Measurements from ENCODE around the gene RPS6KB2. TPM values are rescaled to one million over a fixed set of nuclear protein-coding genes. Genes with fewer than 3 reads are reported as not detected.
"Not testable (repeated sequence)": the region's sequence is repeated elsewhere in the genome, so short reads cannot be mapped to it uniquely, and the experiment has no call there.

RPS6KB2 gene
- total RNA-seq, 1 donor from 2014 or later, result 13.1 TPM

DNA sequence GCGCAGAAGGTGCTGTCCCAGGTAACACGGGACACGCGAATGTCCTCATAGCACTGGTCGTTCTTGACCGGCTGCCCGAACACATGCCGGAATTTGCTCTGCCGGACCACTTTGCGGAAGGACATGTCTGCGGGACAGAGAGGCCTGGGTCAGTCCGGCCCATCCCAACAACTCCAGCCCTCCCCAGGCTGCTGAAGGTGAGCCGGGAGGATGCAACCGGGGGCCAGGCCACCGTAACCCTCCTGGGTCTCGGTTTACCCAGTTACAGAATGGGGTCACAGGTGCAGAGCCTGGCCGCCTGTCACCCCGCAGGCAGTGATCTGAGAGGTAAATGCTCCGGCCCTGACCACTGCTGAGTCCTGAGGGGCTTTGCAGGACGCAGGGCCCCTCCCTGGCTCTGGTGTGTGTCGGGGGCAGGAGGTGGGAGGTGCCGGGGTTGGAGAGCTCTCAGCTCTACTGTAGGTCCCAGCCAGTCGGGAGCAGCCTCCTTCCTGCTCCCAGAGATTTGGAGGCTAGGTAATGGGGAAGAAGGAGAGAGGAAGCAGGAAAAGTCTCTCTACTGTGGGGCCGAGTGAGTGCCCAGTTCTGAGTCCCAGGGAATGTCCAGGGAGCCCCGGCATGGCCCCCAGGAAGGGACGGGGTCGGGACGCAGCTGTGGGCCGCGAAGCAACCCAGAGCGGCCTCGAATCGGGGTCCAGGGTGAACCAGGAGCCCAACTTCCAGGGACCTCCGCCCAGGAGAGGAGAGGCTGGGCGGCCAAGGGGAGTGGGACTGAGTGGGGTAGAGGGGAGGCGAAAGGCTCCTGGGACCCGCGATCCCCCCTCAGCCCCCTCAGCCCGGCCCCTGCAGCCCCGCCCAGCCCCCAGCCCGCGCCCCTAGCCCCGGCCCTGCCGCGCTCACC, 14.5 kb downstream of the RPS6KB2 start:
- no peak for DNase-seq

DNA sequence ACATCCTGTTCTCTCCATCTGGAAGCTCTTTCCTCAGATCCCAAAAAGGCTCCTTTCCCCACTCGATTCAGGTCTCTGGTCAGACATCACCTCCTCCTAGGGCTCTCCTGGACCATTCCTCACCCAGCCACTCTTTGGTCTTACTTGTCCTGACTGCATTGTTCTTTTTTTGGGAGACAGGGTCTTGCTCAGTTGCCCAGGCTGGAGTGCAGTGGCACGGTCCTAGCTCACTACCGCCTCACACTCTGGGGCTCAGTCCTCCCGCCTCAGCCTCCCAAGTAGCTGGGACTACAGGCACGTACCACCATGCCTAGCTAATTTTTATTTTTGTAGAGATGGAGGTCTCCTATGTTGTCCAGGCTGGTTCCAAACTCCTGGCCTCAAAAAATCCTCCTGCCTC, 17.2 kb downstream of the RPS6KB2 start:
- DNase-seq, result no peak

DNA sequence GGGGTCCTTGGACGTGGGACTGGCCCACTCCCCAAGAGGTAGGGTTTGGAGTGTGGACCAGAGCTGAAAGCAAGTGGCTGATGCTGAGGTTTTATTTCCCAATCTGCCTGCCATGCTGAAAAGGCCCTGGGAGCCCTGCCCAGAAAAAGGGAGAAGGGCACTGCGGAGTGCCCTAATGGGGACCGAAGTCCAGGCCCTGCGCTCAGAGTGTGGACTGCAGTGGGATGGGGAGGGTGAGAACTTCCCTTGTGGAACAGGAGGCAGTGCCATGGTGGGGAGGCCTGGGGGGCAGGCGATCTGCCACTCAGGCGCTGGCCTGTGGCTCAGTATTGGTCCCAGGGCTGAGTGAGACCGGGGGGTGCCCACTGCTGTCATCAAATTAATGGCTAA, 19.9 kb downstream of the RPS6KB2 start:
- DNase-seq, result no peak

- DNase-seq, result no peak
Observed at GRCh38 chr11:67449116-67449844, 21.0 kb downstream of the RPS6KB2 start.

- no peak for DNase-seq
Observed at GRCh38 chr11:67450796-67451657, 22.7 kb downstream of the RPS6KB2 start.

- DNase-seq, result no peak
Observed at GRCh38 chr11:67451658-67451976, 23.3 kb downstream of the RPS6KB2 start.

GRCh38 chr11:67452141-67452952, 24.1 kb downstream of the RPS6KB2 start, which contains the start of gene GPR152:
TSS of gene GPR152 (minus strand) at chr11:67452729. CDS start at chr11:67452724, 5 bp downstream.
- DNase-seq, result no peak

- DNase-seq, result no peak
Observed at GRCh38 chr11:67453816-67454732, 25.8 kb downstream of the RPS6KB2 start.

- no peak for DNase-seq
Observed at GRCh38 chr11:67455054-67455453, 26.8 kb downstream of the RPS6KB2 start, which contains the start of gene CABP4. TSS of gene CABP4 (plus strand) at chr11:67455354. CDS start at chr11:67455424, 70 bp downstream.

DNA sequence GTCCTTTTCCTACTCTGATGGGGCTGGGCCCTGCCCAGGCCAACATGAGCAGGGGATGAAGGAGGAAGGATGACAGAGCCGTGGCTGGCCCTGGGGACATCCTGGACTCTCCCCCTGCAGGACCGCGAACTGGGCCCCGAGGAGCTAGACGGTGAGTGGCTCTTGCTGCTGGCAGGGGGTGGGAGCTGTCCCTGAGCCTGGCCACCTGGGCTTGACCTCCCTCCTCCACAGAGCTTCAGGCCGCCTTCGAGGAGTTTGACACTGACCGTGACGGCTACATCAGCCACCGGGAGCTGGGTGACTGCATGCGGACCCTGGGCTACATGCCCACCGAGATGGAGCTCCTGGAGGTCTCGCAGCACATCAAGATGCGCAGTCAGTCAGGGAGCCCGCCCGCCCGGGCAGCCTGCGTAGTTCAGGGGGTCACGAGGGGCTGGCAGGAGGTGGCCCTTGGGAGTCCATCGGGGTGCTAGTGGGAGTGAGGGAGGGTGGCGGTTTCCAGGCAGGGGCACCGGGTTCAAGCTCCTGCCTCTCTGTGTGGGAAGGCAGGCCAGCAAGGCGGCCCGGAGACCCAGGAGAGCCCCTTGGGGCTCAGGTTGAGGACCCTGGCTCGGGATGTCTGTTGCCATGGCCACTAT, 27.9 kb downstream of the RPS6KB2 start:
- no peak for DNase-seq

DNA sequence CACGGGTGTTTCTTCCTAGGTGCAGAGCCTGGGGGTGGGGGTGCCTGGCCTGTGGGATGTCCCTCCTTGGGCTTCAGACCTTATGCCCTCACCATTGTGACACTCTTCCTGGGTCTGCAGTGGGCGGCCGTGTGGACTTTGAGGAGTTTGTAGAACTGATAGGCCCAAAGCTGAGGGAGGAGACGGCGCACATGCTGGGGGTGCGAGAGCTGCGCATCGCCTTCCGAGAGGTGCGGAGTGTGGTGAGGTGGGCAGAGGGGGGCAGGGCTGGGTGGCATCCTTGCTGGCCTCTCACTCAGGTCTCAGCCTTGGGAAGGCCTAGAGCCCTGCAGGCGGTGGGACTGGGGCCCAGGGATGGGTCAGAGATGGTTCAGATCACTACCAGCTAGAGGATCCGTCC, 29.2 kb downstream of the RPS6KB2 start:
- DNase-seq, result no peak

- no peak for DNase-seq
Observed at GRCh38 chr11:67458266-67458665, 30.0 kb downstream of the RPS6KB2 start.

DNA sequence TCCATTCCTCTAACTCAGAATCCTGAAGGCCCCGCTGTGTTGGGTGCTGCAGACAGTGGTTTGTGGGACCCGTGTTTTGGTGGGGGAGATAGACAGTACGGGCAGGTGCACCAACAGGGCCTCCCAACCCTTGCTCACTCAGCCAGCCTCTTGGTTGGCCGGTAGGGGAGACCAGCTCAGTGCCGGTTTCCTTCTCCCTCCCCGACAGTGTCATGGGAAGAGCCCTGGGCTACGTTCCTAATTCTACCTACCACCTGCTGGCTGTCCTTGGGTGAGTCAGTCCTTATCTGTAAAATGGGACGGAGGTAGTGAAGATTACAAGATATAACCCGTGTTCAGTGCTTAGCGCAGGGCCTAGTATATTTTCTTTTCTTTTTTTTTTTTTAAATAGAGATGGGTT, 34.9 kb downstream of the RPS6KB2 start:
- no peak for DNase-seq

DNA sequence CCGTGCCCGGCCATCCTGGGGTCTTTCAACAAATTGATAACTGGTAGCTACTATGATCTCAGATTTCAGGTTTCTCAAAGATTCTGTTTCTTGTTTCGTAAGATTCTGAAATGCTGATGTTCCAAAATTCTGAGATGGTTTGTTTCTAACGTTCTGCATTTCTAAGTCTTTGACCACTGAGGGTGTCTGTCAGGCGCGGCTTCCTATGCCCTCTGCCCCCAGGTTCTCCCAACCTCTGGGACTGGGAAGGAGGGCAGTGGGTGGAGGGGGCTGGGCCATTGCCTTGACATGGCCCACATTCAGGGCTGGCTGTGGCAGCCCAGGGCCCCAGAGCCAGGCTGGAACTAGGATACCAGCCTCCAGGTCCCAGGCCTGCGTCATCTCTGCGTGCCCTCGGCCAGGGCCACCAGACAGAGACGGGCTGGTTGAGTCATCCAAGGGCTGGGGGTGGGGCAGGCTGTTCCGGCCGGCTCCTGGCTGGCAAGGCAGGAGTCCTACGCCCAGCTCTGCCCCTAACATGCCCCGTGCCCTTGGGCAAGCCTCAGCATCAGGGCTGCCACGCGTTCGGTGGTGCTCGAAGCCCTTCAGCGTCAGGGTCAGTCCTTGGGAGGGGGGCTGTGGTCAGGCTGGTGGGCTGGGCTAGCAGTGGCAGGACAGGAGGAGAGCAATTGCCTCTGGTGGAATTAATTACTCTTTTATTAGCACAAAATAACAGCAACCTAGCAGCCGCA, 35.6 kb downstream of the RPS6KB2 start:
- peak; percentile 37 for DNase-seq

DNA sequence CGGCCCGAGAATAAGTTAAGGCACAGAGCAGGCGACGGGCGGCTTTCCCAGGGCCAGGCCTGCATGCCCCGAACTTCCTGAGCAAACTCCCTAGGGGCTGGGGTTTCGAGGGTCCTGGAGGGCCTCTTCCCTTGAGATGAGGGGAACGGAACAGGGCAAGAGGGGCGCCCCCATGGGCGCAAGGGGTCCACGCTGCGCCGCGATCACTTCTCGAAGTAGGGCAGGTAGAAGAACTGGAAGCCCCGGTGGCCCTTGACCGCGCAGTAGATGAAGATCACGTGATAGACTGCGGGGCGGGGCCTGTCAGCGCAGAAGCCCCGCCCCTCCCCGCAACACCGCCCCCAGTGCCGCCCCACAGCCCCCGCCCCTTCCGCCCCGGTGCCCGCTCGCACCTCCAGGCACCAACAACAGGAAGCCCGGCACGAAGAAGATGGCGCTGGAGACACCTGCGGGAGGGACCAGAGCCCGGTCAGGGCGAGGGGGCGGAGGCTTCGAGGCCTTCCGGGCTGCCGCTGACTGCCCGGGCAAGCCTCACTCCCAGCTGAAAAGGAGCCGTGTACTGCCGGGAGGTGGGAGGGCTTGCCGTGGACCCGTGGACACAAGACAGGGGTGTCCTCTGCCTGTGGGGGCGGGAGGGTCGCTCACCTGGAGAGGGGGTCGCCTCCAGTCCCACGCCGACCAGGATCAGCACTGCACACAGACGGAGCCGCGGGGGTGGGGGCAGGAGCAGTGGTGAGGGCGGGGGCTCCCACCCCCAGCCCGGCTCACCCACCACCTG, 36.3 kb downstream of the RPS6KB2 start:
- peak; percentile 71 for DNase-seq

DNA sequence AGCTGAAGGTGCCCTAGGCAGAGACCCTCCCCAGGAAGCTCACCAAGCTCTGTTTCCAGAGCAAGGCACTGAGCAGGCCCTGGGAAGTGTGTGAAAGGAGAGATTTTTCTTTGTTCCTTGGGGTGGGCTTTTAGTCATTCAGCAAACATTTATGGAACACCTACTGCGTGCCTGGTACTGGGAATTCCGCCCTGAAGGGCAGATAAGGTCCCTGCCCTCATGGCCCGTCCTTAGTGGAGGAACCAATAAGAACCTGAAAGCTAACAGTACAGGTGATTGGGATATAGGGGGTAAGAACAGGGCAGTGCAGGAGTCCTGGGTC, 36.9 kb downstream of the RPS6KB2 start:
- no peak for DNase-seq

DNA sequence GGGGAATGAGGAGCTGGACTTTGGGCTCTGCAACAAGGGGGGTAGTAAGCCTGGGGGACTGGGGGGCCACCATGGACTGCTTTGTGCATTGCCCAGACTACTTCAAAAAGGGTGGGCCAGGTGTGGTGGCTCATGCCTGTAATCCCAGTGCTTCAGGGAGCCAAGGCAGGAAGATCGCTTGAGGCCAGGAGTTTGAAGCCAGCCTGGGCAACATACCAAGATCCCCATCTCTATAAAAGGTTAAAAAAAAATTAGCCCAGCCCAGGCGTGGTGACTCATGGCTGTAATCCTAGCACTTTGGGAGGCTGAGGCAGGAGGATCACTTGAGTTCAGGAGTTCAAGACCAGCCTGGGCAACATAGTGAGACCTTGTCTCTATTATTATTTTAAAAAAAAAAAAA, 37.2 kb downstream of the RPS6KB2 start:
- not testable (repeated sequence) for DNase-seq

- no peak for DNase-seq
Observed at GRCh38 chr11:67466367-67466766, 38.1 kb downstream of the RPS6KB2 start.
